WTC11 (cell line): ENCODE data around the gene LLGL2. TPM values are rescaled to one million over a fixed set of nuclear protein-coding genes. Genes with fewer than 3 reads are reported as not detected.
A peak's percentile ranks its signal among the peaks of the same experiment; 100 is the strongest.

Source experiments
- EMX1 ChIP-seq: fragments of 250-450 bp; sonication (Bioruptor Pico); IDR thresholded peaks from 2 replicates; pipeline ENCODE4 v1.8.0; 2021; ENCODE audit warnings: mild to moderate bottlenecking
- ETV6 ChIP-seq: sonication (generic); formaldehyde crosslinking; IDR thresholded peaks from 2 replicates; pipeline ENCODE4 v1.8.1; 2022; ENCODE audit warnings: mild to moderate bottlenecking, missing genetic modification reagents
- FOXP1 ChIP-seq: sonication (generic); formaldehyde crosslinking; IDR thresholded peaks from 2 replicates; pipeline ENCODE4 v1.8.0; 2022; ENCODE audit warnings: missing genetic modification reagents, mild to moderate bottlenecking, moderate library complexity, borderline replicate concordance
- MYBL2 ChIP-seq: sonication (generic); formaldehyde crosslinking; IDR thresholded peaks from 2 replicates; pipeline ENCODE4 v1.8.1; 2023; ENCODE audit warnings: mild to moderate bottlenecking, moderate library complexity, missing genetic modification reagents
- SMAD3 ChIP-seq: sonication (generic); formaldehyde crosslinking; IDR thresholded peaks from 2 replicates; pipeline ENCODE4 v1.8.0; 2022; ENCODE audit warnings: missing genetic modification reagents, mild to moderate bottlenecking, borderline replicate concordance
- SOX15 ChIP-seq: fragments of 250-450 bp; sonication (Bioruptor Pico); IDR thresholded peaks from 2 replicates; pipeline ENCODE4 v1.9.0; 2021; ENCODE audit warnings: mild to moderate bottlenecking
- TCF7 ChIP-seq: sonication (generic); formaldehyde crosslinking; IDR thresholded peaks from 2 replicates; pipeline ENCODE4 v1.8.0; 2022; ENCODE audit warnings: mild to moderate bottlenecking, low read depth, missing genetic modification reagents, moderate library complexity
- ZNF416 ChIP-seq: fragments of 250-450 bp; sonication (Bioruptor Pico); IDR thresholded peaks from 2 replicates; pipeline ENCODE4 v1.9.0; 2021; ENCODE audit warnings: mild to moderate bottlenecking, inconsistent platforms
- ZNF423 ChIP-seq: fragments of 250-450 bp; sonication (Bioruptor Pico); IDR thresholded peaks from 2 replicates; pipeline ENCODE4 v2.1.2; 2022; ENCODE audit warnings: mild to moderate bottlenecking, moderate library complexity
- total RNA-seq: library from RNA; stranded (reverse); gene quantifications from 3 replicates; pipeline ENCODE4 v1.2.3, GENCODE V29; 2021
- TF ChIP-seq, protein P1 (sequence below): sonication (generic); formaldehyde crosslinking; IDR thresholded peaks from 2 replicates; pipeline ENCODE4 v1.8.1; 2022; ENCODE audit warnings: mild to moderate bottlenecking, missing genetic modification reagents, moderate library complexity, borderline replicate concordance
- TF ChIP-seq, protein P2 (sequence below): sonication (generic); formaldehyde crosslinking; IDR thresholded peaks from 2 replicates; pipeline ENCODE4 v1.8.1; 2022; ENCODE audit warnings: low read depth, missing genetic modification reagents, borderline replicate concordance
- TF ChIP-seq, protein P3 (sequence below): fragments of 200-600 bp; IDR thresholded peaks from 2 replicates; pipeline ENCODE4 v1.8.0; 2022; ENCODE audit warnings: antibody characterized with exemption
- TF ChIP-seq, protein P4 (sequence below): sonication (generic); formaldehyde crosslinking; IDR thresholded peaks from 2 replicates; pipeline ENCODE4 v1.8.1; 2023; ENCODE audit warnings: mild to moderate bottlenecking, missing genetic modification reagents, moderate library complexity
- TF ChIP-seq, protein P5 (sequence below): sonication (generic); formaldehyde crosslinking; IDR thresholded peaks from 2 replicates; pipeline ENCODE4 v1.8.1; 2023; ENCODE audit warnings: mild to moderate bottlenecking, moderate library complexity, missing genetic modification reagents
- TF ChIP-seq, protein P6 (sequence below): sonication (generic); formaldehyde crosslinking; IDR thresholded peaks from 2 replicates; pipeline ENCODE4 v1.8.1; 2023; ENCODE audit warnings: mild to moderate bottlenecking, missing genetic modification reagents
- TF ChIP-seq, protein P7 (sequence below): sonication (generic); formaldehyde crosslinking; IDR thresholded peaks from 2 replicates; pipeline ENCODE4 v1.8.1; 2023; ENCODE audit warnings: mild to moderate bottlenecking, missing genetic modification reagents
- TF ChIP-seq, protein P8 (sequence below): sonication (generic); formaldehyde crosslinking; IDR thresholded peaks from 2 replicates; pipeline ENCODE4 v1.8.0; 2022; ENCODE audit warnings: missing genetic modification reagents
- TF ChIP-seq, protein P9 (sequence below): sonication (generic); formaldehyde crosslinking; conservative IDR thresholded peaks from 2 replicates; pipeline ENCODE4 v1.8.1; 2023; ENCODE audit warnings: mild to moderate bottlenecking, low read depth, missing genetic modification reagents, moderate library complexity

LLGL2 gene
- total RNA-seq, 1 experiment from 2014 or later: 103 TPM

DNA sequence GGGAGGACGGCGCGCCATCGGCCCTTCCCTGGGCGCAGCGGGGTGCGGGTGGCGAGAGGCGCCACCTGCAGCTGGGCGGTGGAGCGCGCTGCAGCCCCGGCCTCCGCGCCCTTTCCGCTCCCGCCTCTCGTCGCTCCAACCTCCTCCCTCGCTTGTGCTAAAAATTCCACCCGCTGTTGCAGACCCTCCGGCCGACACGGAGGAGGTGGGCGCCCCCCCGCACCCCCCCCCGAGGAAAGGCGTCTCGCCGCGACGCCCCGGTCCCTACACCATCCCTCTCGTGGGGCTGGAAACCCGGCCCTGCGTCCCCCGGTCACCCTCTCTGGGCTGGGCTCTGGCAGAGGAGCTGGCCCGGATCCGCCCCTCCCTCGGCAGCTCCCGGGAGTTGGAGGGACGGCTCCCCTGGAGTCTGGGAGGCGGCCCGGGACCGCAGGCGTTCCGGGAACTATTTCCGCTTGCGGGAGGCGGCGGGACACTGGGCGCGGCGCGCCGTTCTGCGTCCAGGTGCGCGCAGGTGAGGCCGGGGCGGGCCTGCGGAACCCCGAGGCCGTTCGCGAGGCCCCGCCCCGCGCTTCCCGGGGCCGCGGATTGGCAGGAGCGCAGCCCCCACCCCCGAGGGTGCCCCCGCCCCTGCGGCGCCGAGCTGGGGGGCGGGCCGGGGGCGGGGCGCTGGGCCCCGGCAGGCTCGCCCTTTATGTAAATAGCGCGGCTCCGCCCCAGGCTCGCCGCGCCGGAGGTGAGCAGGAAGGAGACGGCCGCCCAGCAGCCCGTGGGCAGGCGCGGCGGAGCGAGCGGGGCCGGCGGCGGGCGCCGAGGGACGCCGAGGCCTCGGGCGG is at the start of gene LLGL2 (continued):
- TF ChIP-seq, protein P1, sequence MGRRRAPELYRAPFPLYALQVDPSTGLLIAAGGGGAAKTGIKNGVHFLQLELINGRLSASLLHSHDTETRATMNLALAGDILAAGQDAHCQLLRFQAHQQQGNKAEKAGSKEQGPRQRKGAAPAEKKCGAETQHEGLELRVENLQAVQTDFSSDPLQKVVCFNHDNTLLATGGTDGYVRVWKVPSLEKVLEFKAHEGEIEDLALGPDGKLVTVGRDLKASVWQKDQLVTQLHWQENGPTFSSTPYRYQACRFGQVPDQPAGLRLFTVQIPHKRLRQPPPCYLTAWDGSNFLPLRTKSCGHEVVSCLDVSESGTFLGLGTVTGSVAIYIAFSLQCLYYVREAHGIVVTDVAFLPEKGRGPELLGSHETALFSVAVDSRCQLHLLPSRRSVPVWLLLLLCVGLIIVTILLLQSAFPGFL (CRISPR knock-in tag): no peak
- TF ChIP-seq SMAD3 (CRISPR knock-in tag) (no peak), TCF7 (no peak), ETV6 (CRISPR knock-in tag) (peak; percentile 79), FOXP1 (CRISPR knock-in tag) (peak; percentile 57; the same call in 1 of the 2 replicates), SOX15 (CRISPR knock-in tag) (no peak), EMX1 (CRISPR knock-in tag) (no peak), ZNF423 (CRISPR knock-in tag) (no peak), ZNF416 (CRISPR knock-in tag) (peak; percentile 63; the same call in 1 of the 2 replicates), MYBL2 (no peak)
- TF ChIP-seq, protein P2, sequence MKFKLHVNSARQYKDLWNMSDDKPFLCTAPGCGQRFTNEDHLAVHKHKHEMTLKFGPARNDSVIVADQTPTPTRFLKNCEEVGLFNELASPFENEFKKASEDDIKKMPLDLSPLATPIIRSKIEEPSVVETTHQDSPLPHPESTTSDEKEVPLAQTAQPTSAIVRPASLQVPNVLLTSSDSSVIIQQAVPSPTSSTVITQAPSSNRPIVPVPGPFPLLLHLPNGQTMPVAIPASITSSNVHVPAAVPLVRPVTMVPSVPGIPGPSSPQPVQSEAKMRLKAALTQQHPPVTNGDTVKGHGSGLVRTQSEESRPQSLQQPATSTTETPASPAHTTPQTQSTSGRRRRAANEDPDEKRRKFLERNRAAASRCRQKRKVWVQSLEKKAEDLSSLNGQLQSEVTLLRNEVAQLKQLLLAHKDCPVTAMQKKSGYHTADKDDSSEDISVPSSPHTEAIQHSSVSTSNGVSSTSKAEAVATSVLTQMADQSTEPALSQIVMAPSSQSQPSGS (CRISPR knock-in tag): no peak
- TF ChIP-seq, protein P3, sequence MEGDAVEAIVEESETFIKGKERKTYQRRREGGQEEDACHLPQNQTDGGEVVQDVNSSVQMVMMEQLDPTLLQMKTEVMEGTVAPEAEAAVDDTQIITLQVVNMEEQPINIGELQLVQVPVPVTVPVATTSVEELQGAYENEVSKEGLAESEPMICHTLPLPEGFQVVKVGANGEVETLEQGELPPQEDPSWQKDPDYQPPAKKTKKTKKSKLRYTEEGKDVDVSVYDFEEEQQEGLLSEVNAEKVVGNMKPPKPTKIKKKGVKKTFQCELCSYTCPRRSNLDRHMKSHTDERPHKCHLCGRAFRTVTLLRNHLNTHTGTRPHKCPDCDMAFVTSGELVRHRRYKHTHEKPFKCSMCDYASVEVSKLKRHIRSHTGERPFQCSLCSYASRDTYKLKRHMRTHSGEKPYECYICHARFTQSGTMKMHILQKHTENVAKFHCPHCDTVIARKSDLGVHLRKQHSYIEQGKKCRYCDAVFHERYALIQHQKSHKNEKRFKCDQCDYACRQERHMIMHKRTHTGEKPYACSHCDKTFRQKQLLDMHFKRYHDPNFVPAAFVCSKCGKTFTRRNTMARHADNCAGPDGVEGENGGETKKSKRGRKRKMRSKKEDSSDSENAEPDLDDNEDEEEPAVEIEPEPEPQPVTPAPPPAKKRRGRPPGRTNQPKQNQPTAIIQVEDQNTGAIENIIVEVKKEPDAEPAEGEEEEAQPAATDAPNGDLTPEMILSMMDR: no peak; the same call in 1 of the 2 replicates
- TF ChIP-seq, protein P4, sequence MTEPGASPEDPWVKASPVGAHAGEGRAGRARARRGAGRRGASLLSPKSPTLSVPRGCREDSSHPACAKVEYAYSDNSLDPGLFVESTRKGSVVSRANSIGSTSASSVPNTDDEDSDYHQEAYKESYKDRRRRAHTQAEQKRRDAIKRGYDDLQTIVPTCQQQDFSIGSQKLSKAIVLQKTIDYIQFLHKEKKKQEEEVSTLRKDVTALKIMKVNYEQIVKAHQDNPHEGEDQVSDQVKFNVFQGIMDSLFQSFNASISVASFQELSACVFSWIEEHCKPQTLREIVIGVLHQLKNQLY: no peak
- TF ChIP-seq, protein P5, sequence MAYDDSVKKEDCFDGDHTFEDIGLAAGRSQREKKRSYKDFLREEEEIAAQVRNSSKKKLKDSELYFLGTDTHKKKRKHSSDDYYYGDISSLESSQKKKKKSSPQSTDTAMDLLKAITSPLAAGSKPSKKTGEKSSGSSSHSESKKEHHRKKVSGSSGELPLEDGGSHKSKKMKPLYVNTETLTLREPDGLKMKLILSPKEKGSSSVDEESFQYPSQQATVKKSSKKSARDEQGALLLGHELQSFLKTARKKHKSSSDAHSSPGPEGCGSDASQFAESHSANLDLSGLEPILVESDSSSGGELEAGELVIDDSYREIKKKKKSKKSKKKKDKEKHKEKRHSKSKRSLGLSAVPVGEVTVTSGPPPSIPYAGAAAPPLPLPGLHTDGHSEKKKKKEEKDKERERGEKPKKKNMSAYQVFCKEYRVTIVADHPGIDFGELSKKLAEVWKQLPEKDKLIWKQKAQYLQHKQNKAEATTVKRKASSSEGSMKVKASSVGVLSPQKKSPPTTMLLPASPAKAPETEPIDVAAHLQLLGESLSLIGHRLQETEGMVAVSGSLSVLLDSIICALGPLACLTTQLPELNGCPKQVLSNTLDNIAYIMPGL (CRISPR knock-in tag): peak; percentile 79
- TF ChIP-seq, protein P6, sequence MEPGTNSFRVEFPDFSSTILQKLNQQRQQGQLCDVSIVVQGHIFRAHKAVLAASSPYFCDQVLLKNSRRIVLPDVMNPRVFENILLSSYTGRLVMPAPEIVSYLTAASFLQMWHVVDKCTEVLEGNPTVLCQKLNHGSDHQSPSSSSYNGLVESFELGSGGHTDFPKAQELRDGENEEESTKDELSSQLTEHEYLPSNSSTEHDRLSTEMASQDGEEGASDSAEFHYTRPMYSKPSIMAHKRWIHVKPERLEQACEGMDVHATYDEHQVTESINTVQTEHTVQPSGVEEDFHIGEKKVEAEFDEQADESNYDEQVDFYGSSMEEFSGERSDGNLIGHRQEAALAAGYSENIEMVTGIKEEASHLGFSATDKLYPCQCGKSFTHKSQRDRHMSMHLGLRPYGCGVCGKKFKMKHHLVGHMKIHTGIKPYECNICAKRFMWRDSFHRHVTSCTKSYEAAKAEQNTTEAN (CRISPR knock-in tag): no peak
- TF ChIP-seq, protein P7, sequence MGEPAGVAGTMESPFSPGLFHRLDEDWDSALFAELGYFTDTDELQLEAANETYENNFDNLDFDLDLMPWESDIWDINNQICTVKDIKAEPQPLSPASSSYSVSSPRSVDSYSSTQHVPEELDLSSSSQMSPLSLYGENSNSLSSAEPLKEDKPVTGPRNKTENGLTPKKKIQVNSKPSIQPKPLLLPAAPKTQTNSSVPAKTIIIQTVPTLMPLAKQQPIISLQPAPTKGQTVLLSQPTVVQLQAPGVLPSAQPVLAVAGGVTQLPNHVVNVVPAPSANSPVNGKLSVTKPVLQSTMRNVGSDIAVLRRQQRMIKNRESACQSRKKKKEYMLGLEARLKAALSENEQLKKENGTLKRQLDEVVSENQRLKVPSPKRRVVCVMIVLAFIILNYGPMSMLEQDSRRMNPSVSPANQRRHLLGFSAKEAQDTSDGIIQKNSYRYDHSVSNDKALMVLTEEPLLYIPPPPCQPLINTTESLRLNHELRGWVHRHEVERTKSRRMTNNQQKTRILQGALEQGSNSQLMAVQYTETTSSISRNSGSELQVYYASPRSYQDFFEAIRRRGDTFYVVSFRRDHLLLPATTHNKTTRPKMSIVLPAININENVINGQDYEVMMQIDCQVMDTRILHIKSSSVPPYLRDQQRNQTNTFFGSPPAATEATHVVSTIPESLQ (CRISPR knock-in tag): no peak
- TF ChIP-seq, protein P8, sequence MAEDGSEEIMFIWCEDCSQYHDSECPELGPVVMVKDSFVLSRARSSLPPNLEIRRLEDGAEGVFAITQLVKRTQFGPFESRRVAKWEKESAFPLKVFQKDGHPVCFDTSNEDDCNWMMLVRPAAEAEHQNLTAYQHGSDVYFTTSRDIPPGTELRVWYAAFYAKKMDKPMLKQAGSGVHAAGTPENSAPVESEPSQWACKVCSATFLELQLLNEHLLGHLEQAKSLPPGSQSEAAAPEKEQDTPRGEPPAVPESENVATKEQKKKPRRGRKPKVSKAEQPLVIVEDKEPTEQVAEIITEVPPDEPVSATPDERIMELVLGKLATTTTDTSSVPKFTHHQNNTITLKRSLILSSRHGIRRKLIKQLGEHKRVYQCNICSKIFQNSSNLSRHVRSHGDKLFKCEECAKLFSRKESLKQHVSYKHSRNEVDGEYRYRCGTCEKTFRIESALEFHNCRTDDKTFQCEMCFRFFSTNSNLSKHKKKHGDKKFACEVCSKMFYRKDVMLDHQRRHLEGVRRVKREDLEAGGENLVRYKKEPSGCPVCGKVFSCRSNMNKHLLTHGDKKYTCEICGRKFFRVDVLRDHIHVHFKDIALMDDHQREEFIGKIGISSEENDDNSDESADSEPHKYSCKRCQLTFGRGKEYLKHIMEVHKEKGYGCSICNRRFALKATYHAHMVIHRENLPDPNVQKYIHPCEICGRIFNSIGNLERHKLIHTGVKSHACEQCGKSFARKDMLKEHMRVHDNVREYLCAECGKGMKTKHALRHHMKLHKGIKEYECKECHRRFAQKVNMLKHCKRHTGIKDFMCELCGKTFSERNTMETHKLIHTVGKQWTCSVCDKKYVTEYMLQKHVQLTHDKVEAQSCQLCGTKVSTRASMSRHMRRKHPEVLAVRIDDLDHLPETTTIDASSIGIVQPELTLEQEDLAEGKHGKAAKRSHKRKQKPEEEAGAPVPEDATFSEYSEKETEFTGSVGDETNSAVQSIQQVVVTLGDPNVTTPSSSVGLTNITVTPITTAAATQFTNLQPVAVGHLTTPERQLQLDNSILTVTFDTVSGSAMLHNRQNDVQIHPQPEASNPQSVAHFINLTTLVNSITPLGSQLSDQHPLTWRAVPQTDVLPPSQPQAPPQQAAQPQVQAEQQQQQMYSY (CRISPR knock-in tag): no peak
- TF ChIP-seq, protein P9, sequence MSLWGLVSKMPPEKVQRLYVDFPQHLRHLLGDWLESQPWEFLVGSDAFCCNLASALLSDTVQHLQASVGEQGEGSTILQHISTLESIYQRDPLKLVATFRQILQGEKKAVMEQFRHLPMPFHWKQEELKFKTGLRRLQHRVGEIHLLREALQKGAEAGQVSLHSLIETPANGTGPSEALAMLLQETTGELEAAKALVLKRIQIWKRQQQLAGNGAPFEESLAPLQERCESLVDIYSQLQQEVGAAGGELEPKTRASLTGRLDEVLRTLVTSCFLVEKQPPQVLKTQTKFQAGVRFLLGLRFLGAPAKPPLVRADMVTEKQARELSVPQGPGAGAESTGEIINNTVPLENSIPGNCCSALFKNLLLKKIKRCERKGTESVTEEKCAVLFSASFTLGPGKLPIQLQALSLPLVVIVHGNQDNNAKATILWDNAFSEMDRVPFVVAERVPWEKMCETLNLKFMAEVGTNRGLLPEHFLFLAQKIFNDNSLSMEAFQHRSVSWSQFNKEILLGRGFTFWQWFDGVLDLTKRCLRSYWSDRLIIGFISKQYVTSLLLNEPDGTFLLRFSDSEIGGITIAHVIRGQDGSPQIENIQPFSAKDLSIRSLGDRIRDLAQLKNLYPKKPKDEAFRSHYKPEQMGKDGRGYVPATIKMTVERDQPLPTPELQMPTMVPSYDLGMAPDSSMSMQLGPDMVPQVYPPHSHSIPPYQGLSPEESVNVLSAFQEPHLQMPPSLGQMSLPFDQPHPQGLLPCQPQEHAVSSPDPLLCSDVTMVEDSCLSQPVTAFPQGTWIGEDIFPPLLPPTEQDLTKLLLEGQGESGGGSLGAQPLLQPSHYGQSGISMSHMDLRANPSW (CRISPR knock-in tag): no peak
